RWPE1 (cell line): ENCODE measurements around the gene CDYL2.
"Not testable (repeated sequence)": the region's sequence is repeated elsewhere in the genome, so short reads cannot be mapped to it uniquely, and the experiment has no call there.

Source experiments
- CTCF ChIA-PET: fragments of 350-600 bp; sonication (Branson Sonifier 250); formaldehyde crosslinking; extraction: SDS; loops from one replicate; lab custom pipeline; 2021; lab: Yijun Ruan, JAX
- POLR2A ChIA-PET: fragments of 400-600 bp; formaldehyde crosslinking; extraction: SDS; loops from one replicate; lab custom pipeline; 2020; ENCODE audit warnings: antibody characterized with exemption; ENCODE audit not compliant: low non-redundant PET; lab: Yijun Ruan, JAX
- DNase-seq: peaks from one replicate; pipeline ENCODE4 v3.0.0; 2012; ENCODE audit warnings: low spot score
- H3K27ac ChIP-seq: fragments of 450-650 bp; 2 replicates; pipeline ENCODE4 v1.5.1; 2017
- TF ChIP-seq, protein P1 (sequence below): fragments of 450-650 bp; conservative IDR thresholded peaks from 2 replicates; pipeline ENCODE4 v1.5.1; 2017; ENCODE audit warnings: low read depth, mild to moderate bottlenecking

CDYL2 gene

GRCh38 chr16:80816356-80816755 is 12.0 kb upstream of the CDYL2 start:
- H3K27ac ChIP-seq, result no peak overlapping the region
- ChIA-PET POLR2A (no interaction called here), CTCF (no interaction called here)
- DNase-seq, result no peak
- TF ChIP-seq, protein P1, sequence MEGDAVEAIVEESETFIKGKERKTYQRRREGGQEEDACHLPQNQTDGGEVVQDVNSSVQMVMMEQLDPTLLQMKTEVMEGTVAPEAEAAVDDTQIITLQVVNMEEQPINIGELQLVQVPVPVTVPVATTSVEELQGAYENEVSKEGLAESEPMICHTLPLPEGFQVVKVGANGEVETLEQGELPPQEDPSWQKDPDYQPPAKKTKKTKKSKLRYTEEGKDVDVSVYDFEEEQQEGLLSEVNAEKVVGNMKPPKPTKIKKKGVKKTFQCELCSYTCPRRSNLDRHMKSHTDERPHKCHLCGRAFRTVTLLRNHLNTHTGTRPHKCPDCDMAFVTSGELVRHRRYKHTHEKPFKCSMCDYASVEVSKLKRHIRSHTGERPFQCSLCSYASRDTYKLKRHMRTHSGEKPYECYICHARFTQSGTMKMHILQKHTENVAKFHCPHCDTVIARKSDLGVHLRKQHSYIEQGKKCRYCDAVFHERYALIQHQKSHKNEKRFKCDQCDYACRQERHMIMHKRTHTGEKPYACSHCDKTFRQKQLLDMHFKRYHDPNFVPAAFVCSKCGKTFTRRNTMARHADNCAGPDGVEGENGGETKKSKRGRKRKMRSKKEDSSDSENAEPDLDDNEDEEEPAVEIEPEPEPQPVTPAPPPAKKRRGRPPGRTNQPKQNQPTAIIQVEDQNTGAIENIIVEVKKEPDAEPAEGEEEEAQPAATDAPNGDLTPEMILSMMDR, result no peak

GRCh38 chr16:80815278-80815677 is 10.9 kb upstream of the CDYL2 start:
- H3K27ac ChIP-seq, DNase-seq, POLR2A ChIA-PET: not testable (repeated sequence)
- CTCF ChIA-PET, result interaction anchor here (1.1 kb wide), 1 partner anchor 289 kb away, joined by 4 read pairs; no protein-coding TSS in a partner anchor

DNA sequence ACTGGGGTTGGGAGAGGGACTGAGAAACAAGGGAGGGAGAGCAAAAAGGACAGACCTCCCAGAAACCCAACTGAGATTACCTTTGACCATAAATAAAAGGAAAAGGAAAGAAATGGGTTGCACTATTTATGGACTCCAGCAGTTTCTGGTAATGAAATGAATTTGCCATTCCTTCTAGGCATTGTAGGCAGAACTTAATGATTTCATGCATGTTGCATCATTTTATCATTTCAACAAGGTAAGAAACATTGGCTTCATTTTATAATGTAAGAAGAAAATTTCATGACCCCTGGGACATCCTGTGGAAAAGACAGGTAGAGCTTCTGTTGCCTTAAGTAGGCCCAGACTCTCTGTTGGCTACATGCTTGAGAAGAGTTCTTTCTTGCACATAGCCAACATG is 8.2 kb upstream of the CDYL2 start:
- DNase-seq, result no peak
- TF ChIP-seq, protein P1, result no peak
- ChIA-PET POLR2A (no interaction called here), CTCF (no interaction called here)
- H3K27ac ChIP-seq, result no peak overlapping the region

- ChIA-PET CTCF (no interaction called here), POLR2A (no interaction called here)
- no peak overlapping the region for H3K27ac ChIP-seq
- TF ChIP-seq, protein P1, result no peak
- no peak for DNase-seq
These were observed 5.0 kb upstream of the CDYL2 start for GRCh38 chr16:80809366-80809765.

GRCh38 chr16:80807906-80808305 is 3.5 kb upstream of the CDYL2 start:
- ChIA-PET POLR2A (no interaction called here), CTCF (interaction anchor here (0.6 kb wide), 1 partner anchor 1082 kb away, joined by 3 read pairs; no protein-coding TSS in a partner anchor)
- TF ChIP-seq, protein P1, result no peak
- H3K27ac ChIP-seq, result no peak overlapping the region
- no peak for DNase-seq

- no peak overlapping the region for H3K27ac ChIP-seq
- TF ChIP-seq, protein P1, result no peak
- peak; percentile 49 for DNase-seq
- ChIA-PET POLR2A (no interaction called here), CTCF (no interaction called here)
These were observed 2.5 kb upstream of the CDYL2 start for GRCh38 chr16:80806927-80807340.

DNA sequence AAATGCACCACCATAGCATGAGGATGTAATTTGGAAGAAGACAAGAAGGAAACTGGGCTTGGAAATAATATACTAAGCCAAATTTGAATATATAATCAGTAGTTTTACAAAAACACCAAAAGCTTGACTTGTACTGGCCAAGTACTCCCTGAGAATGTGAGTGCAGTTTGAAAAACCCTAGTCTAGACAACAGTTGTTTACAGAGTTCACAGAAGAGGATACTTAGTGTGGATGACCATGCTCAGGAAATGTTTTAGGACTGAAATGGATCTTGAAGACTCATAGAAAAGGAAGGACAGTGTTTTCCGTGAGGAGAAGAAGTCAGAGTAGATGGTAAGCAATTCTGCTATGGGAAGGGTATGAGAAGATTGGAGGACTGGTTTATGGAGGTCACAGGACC is 1.9 kb upstream of the CDYL2 start:
- POLR2A ChIA-PET, result no interaction called here
- no peak overlapping the region for H3K27ac ChIP-seq
- TF ChIP-seq, protein P1, result no peak
- DNase-seq, result no peak
- CTCF ChIA-PET, result no interaction called here
